GM23338 (cell line): ENCODE data around the gene GNB1. TPM values are rescaled to one million over a fixed set of nuclear protein-coding genes. Genes with fewer than 3 reads are reported as not detected.

ENCODE experiments used
- ATAC-seq: fragments of 200-7000 bp; cut with Tn5 transposase; 3 replicates; pipeline ENCODE4 v1.9.1; 2020
- DNase-seq: peaks from one replicate; pipeline ENCODE4 v3.0.0-alpha.2; 2015; ENCODE audit warnings: low spot score
- H2AFZ ChIP-seq: fragments of 200-600 bp; sonication (generic); 2 replicates; pipeline ENCODE4 v1.8.0; 2016; ENCODE audit warnings: antibody characterized with exemption, mild to moderate bottlenecking, moderate library complexity
- H3F3A ChIP-seq: fragments of 200-600 bp; sonication (generic); replicated peaks from 2 replicates; pipeline ENCODE4 v1.8.0; 2017; ENCODE audit warnings: antibody characterized with exemption, mixed run types, low read depth
- H3K27ac ChIP-seq: fragments of 200-600 bp; sonication (generic); 2 replicates; pipeline ENCODE4 v1.6.1; 2016; ENCODE audit warnings: low read depth
- H3K27me3 ChIP-seq: fragments of 200-600 bp; sonication (generic); 2 replicates; pipeline ENCODE4 v1.8.0; 2016; ENCODE audit warnings: mild to moderate bottlenecking, mixed run types, moderate library complexity; ENCODE audit not compliant: insufficient read depth
- H3K36me3 ChIP-seq: fragments of 200-600 bp; sonication (generic); 2 replicates; pipeline ENCODE4 v1.8.0; 2016; ENCODE audit warnings: mild to moderate bottlenecking; ENCODE audit not compliant: insufficient read depth
- H3K4me1 ChIP-seq: fragments of 200-600 bp; sonication (generic); 2 replicates; pipeline ENCODE4 v1.8.0; 2016; ENCODE audit warnings: mild to moderate bottlenecking, moderate library complexity; ENCODE audit not compliant: insufficient read depth
- H3K4me2 ChIP-seq: fragments of 200-600 bp; sonication (generic); 2 replicates; pipeline ENCODE4 v1.7.1; 2017; ENCODE audit warnings: mixed run types
- H3K4me3 ChIP-seq: fragments of 200-600 bp; sonication (generic); 2 replicates; pipeline ENCODE4 v1.6.1; 2016; ENCODE audit warnings: mixed run types
- H3K79me2 ChIP-seq: fragments of 200-600 bp; sonication (generic); replicated peaks from 2 replicates; pipeline ENCODE4 v1.8.0; 2017; ENCODE audit warnings: mild to moderate bottlenecking; ENCODE audit not compliant: insufficient read depth
- H3K9me2 ChIP-seq: fragments of 200-600 bp; sonication (generic); 2 replicates; pipeline ENCODE4 v1.8.0; 2017; ENCODE audit not compliant: insufficient read depth
- H4K20me1 ChIP-seq: fragments of 200-600 bp; sonication (generic); replicated peaks from 2 replicates; pipeline ENCODE4 v1.8.0; 2017; ENCODE audit warnings: mild to moderate bottlenecking; ENCODE audit not compliant: insufficient read depth
- H3K27ac Mint-ChIP-seq: 2 replicates; pipeline ENCODE4 v1.8.0; 2020; ENCODE audit warnings: inconsistent platforms, mild to moderate bottlenecking, moderate library complexity, mixed read lengths
- H3K27me3 Mint-ChIP-seq: 3 replicates; pipeline ENCODE4 v1.8.0; 2022; ENCODE audit warnings: low read depth, mild to moderate bottlenecking, moderate library complexity, mixed read lengths, inconsistent platforms; ENCODE audit not compliant: insufficient read depth, poor library complexity
- H3K36me3 Mint-ChIP-seq: 3 replicates; pipeline ENCODE4 v1.8.0; 2021; ENCODE audit warnings: low read depth, mild to moderate bottlenecking, inconsistent platforms, moderate library complexity, mixed read lengths
- H3K4me1 Mint-ChIP-seq: 3 replicates; pipeline ENCODE4 v1.8.0; 2020; ENCODE audit warnings: mild to moderate bottlenecking, inconsistent platforms, mixed read lengths
- H3K4me3 Mint-ChIP-seq: 3 replicates; pipeline ENCODE4 v1.8.0; 2021; ENCODE audit warnings: moderate library complexity, mild to moderate bottlenecking, inconsistent platforms, mixed read lengths
- H3K9me3 Mint-ChIP-seq: 3 replicates; pipeline ENCODE4 v1.8.0; 2020; ENCODE audit warnings: moderate library complexity, mild to moderate bottlenecking, inconsistent platforms, mixed read lengths
- CREB1 ChIP-seq: fragments of 250-450 bp; sonication (Bioruptor Pico); IDR thresholded peaks from 2 replicates; pipeline ENCODE4 v1.5.0; 2020; ENCODE audit warnings: low read depth, mild to moderate bottlenecking, moderate library complexity
- EZH2 ChIP-seq: fragments of 200-600 bp; sonication (generic); IDR thresholded peaks from one replicate; pipeline ENCODE4 v1.8.0; 2017; ENCODE audit warnings: antibody characterized with exemption, mild to moderate bottlenecking, low read depth; ENCODE audit not compliant: unreplicated experiment
- EZH2phosphoT487 ChIP-seq: fragments of 200-600 bp; sonication (generic); IDR thresholded peaks from one replicate; pipeline ENCODE4 v1.8.1; 2018; ENCODE audit warnings: antibody characterized with exemption; ENCODE audit not compliant: unreplicated experiment
- NANOG ChIP-seq: IDR thresholded peaks from 2 replicates; pipeline ENCODE4 v1.6.1; 2016; ENCODE audit warnings: antibody characterized with exemption, borderline replicate concordance
- POLR2AphosphoS5 ChIP-seq: IDR thresholded peaks from 2 replicates; pipeline ENCODE4 v1.6.1; 2016; ENCODE audit warnings: antibody characterized with exemption, low read depth
- REST ChIP-seq: IDR thresholded peaks from one replicate; pipeline ENCODE4 v1.6.1; 2018; ENCODE audit warnings: antibody characterized with exemption; ENCODE audit not compliant: unreplicated experiment
- STAT1 ChIP-seq: IDR thresholded peaks from one replicate; pipeline ENCODE4 v1.6.1; 2016; ENCODE audit warnings: antibody characterized with exemption; ENCODE audit not compliant: unreplicated experiment
- ZNF114 ChIP-seq: fragments of 250-450 bp; sonication (Bioruptor Pico); IDR thresholded peaks from 2 replicates; pipeline ENCODE4 v1.5.0; 2020; ENCODE audit warnings: mild to moderate bottlenecking, moderate library complexity
- polyA plus RNA-seq: library from polyadenylated mRNA; unstranded; fragments of >200 nt; fragmentation: Nextera tagmentation; extraction: Ambion mirVana; gene quantifications from 2 replicates; pipeline ENCODE4 v1.2.1, GENCODE V29; 2016
- total RNA-seq: library from RNA; depleted of rRNA; stranded (reverse); fragments of >200 nt; shearing (Covaris generic); gene quantifications from 2 replicates; pipeline ENCODE4 v1.2.3, GENCODE V29; 2014
- TF ChIP-seq, protein P1 (sequence below): IDR thresholded peaks from 2 replicates; pipeline ENCODE4 v1.6.1; 2016; ENCODE audit warnings: antibody characterized with exemption
- TF ChIP-seq, protein P2 (sequence below), 2 experiments: fragments of 200-600 bp in 1 of 2; sonication (generic) in 1 of 2; conservative IDR thresholded peaks; 2 replicates each; pipeline versions ENCODE4 v1.5.1 to v1.6.1; 2016 to 2017; ENCODE audit warnings: antibody characterized with exemption in 2 of 2, low read depth in 2 of 2, mild to moderate bottlenecking in 2 of 2, moderate library complexity in 1 of 2

Gene GNB1
- total and polyA plus RNA-seq, 2 experiments from 2014 or later, result 65.4 to 138 TPM

GRCh38 chr1:1895456-1896336 is 4.8 kb upstream of the GNB1 start:
- DNase-seq (no peak), ATAC-seq (no peak)
- H2AFZ ChIP-seq, result peak overlapping the region; percentile 52; the same call in 1 of the 2 replicates
- no peak overlapping the region for H3K4me2 ChIP-seq
- peaks cover 36% of the 10 kb centered on the region for H3K4me1 Mint-ChIP-seq
- H3K27ac Mint-ChIP-seq, result no peak overlapping the region
- peaks cover 16% of the 10 kb centered on the region for H3F3A ChIP-seq
- H3K36me3 ChIP-seq, result no peaks in the 10 kb centered on the region
- no peaks in the 10 kb centered on the region for H3K27me3 ChIP-seq
- no peaks in the 10 kb centered on the region for H3K9me2 ChIP-seq
- peaks cover 11% of the 10 kb centered on the region for H3K4me1 ChIP-seq
- peaks cover 9% of the 10 kb centered on the region for H3K79me2 ChIP-seq
- no peaks in the 10 kb centered on the region for H4K20me1 ChIP-seq
- H3K9me3 Mint-ChIP-seq, result no peaks in the 10 kb centered on the region; the same call in 2 of the 3 replicates
- H3K4me3 Mint-ChIP-seq, result no peak overlapping the region
- no peak overlapping the region for H3K27ac ChIP-seq
- peaks cover 17% of the 10 kb centered on the region for H3K27me3 Mint-ChIP-seq
- H3K4me3 ChIP-seq, result no peak overlapping the region
- no peaks in the 10 kb centered on the region; the same call in 2 of the 3 replicates for H3K36me3 Mint-ChIP-seq
- TF ChIP-seq EZH2phosphoT487 (no peak), NANOG (no peak), ZNF114 (CRISPR knock-in tag) (no peak)
- TF ChIP-seq, protein P1, sequence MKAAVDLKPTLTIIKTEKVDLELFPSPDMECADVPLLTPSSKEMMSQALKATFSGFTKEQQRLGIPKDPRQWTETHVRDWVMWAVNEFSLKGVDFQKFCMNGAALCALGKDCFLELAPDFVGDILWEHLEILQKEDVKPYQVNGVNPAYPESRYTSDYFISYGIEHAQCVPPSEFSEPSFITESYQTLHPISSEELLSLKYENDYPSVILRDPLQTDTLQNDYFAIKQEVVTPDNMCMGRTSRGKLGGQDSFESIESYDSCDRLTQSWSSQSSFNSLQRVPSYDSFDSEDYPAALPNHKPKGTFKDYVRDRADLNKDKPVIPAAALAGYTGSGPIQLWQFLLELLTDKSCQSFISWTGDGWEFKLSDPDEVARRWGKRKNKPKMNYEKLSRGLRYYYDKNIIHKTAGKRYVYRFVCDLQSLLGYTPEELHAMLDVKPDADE, result no peak
- TF ChIP-seq, protein P2, sequence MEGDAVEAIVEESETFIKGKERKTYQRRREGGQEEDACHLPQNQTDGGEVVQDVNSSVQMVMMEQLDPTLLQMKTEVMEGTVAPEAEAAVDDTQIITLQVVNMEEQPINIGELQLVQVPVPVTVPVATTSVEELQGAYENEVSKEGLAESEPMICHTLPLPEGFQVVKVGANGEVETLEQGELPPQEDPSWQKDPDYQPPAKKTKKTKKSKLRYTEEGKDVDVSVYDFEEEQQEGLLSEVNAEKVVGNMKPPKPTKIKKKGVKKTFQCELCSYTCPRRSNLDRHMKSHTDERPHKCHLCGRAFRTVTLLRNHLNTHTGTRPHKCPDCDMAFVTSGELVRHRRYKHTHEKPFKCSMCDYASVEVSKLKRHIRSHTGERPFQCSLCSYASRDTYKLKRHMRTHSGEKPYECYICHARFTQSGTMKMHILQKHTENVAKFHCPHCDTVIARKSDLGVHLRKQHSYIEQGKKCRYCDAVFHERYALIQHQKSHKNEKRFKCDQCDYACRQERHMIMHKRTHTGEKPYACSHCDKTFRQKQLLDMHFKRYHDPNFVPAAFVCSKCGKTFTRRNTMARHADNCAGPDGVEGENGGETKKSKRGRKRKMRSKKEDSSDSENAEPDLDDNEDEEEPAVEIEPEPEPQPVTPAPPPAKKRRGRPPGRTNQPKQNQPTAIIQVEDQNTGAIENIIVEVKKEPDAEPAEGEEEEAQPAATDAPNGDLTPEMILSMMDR (conservative IDR thresholded peaks at IDR 0.05; ENCODE audit: low read depth in 2 of 2), result no peak

DNA sequence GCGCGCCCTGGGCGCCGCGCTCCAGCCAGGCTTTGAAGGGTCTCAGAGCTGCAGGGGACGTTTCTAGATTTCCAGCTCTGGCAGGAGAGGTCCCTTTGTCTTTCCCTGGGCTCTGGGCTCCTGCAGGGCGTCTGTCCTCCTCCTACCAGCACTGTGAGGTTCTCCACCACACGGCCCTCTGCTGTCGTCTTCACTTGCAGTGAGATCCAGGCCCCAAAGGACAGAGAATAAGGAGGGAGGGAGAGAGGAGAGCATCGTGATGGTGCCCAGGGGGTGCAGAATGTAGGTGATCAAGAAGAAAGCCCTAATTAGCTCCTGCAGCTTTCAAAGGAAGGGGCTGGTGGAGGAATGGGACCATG is 4.2 kb upstream of the GNB1 start:
- Histone ChIP-seq H3K79me2 (peaks cover 11% of the 10 kb centered on the region), H3F3A (peaks cover 16% of the 10 kb centered on the region), H3K4me2 (peak overlapping the region; percentile 67), H3K4me3 (no peak overlapping the region), H3K27me3 (no peaks in the 10 kb centered on the region), H3K9me2 (no peaks in the 10 kb centered on the region), H4K20me1 (no peaks in the 10 kb centered on the region), H3K36me3 (no peaks in the 10 kb centered on the region), H2AFZ (peak overlapping the region; percentile 52; the same call in 1 of the 2 replicates), H3K27ac (no peak overlapping the region), H3K4me1 (peaks cover 11% of the 10 kb centered on the region)
- ATAC-seq (peak; percentile 3; the same call in 2 of the 3 replicates), DNase-seq (no peak)
- Mint-ChIP-seq H3K36me3 (no peaks in the 10 kb centered on the region; the same call in 2 of the 3 replicates), H3K27me3 (peaks cover 17% of the 10 kb centered on the region), H3K27ac (no peak overlapping the region), H3K4me3 (peak overlapping the region; percentile 4; the same call in 1 of the 3 replicates), H3K4me1 (peaks cover 36% of the 10 kb centered on the region), H3K9me3 (no peaks in the 10 kb centered on the region; the same call in 2 of the 3 replicates)
- TF ChIP-seq, protein P1, result no peak
- TF ChIP-seq STAT1, result no peak
- TF ChIP-seq, protein P2 (conservative IDR thresholded peaks at IDR 0.05; ENCODE audit: low read depth in 2 of 2), result no peak
- no peak for TF ChIP-seq POLR2AphosphoS5
- TF ChIP-seq ZNF114 (CRISPR knock-in tag), result no peak
- no peak for TF ChIP-seq REST
- no peak for TF ChIP-seq EZH2
- no peak for TF ChIP-seq CREB1 (CRISPR knock-in tag)
